Measurements from ENCODE around the gene RALY. TPM values are rescaled to one million over a fixed set of nuclear protein-coding genes. Genes with fewer than 3 reads are reported as not detected.

The RALY gene
- total and polyA plus RNA-seq, 10 of the 15 experiments (the other 5 are each of a cell fraction or from before 2014, with no cell fraction given): 1.2 to 246 (median 137) TPM

- Histone ChIP-seq H3K9me3 (replicated peaks; ENCODE audit: control insufficient read depth, insufficient read depth, low read length) (no peaks in the 10 kb centered on the region), H2AFZ (ENCODE audit: control insufficient read depth, low read depth, low read length) (no peak overlapping the region), H3K4me2 (ENCODE audit: control insufficient read depth, insufficient read depth) (no peak overlapping the region), H4K20me1 (ENCODE audit: control insufficient read depth, insufficient read depth) (no peaks in the 10 kb centered on the region), H3K27me3 (replicated peaks in 1 of 2; ENCODE audit: control insufficient read depth in 2 of 2, insufficient read depth in 2 of 2, low read length in 1 of 2) (no peaks in the 10 kb centered on the region), H3K4me3 (no peak overlapping the region), H3K79me2 (ENCODE audit: control insufficient read depth, insufficient read depth, low read length) (peaks cover 22% of the 10 kb centered on the region), H3K4me1 (ENCODE audit: control insufficient read depth, insufficient read depth, low read length) (no peaks in the 10 kb centered on the region), H3K9ac (ENCODE audit: control insufficient read depth, insufficient read depth, low read length) (no peak overlapping the region), H3K36me3 (ENCODE audit: control insufficient read depth in 2 of 2, insufficient read depth in 2 of 2, low read length in 1 of 2) (peaks cover 19 to 59% of the 10 kb centered on the region in 2 experiments), H3K27ac (ENCODE audit: control insufficient read depth, insufficient read depth) (no peak overlapping the region)
- ChIA-PET POLR2A (no interaction called here), RAD21 (ENCODE audit: unreplicated experiment) (no interaction called here), SMC1A (ENCODE audit: uncharacterized antibody, unreplicated experiment) (no interaction called here), CTCF (interaction anchor here (1.0 kb wide), 1 partner anchor 9 kb away, joined by 4 read pairs; no protein-coding TSS in a partner anchor)
- ATAC-seq: no peak
- FAIRE-seq: no peak
- no peak for TF ChIP-seq RAD21 (IDR thresholded peaks at IDR 0.05; ENCODE audit: insufficient read depth, low read depth, low read length)
- TF ChIP-seq BCL3 (IDR thresholded peaks at IDR 0.05; ENCODE audit: borderline replicate concordance, insufficient read depth, low read depth, low read length, poor library complexity, severe bottlenecking): peak; percentile 69
- intact Hi-C loops (cut with micrococcal nuclease; ENCODE audit: unreplicated experiment): no loop called here
- in situ Hi-C loops (cut with MboI): no loop called here
- BruUV-seq (replicated peaks): no TSS peak
- DNase-seq (ENCODE audit: low read depth, low spot score): no peak
- WGBS (ENCODE audit: insufficient coverage, insufficient replicate concordance, low lambda C conversion rate, missing lambda C conversion rate): 69% methylated on average over 5 of the region's 5 CpGs
Observed at GRCh38 chr20:34099675-34100074, 106.0 kb downstream of the RALY start.

GRCh38 chr20:34100576-34100975, 106.9 kb downstream of the RALY start:
- H3K27me3 ChIP-seq (replicated peaks in 1 of 2; ENCODE audit: control insufficient read depth in 2 of 2, insufficient read depth in 2 of 2, low read length in 1 of 2): no peaks in the 10 kb centered on the region
- FAIRE-seq: no peak
- peaks cover 22 to 67% of the 10 kb centered on the region in 2 experiments for H3K36me3 ChIP-seq (ENCODE audit: control insufficient read depth in 2 of 2, insufficient read depth in 2 of 2, low read length in 1 of 2)
- no peak overlapping the region for H3K9ac ChIP-seq (ENCODE audit: control insufficient read depth, insufficient read depth, low read length)
- H3K4me1 ChIP-seq (ENCODE audit: control insufficient read depth, insufficient read depth, low read length): 0 out of 2 replicates have a peak, but pooled peaks cover under 1% of the 10 kb centered on the region
- POLR2A ChIA-PET: interaction anchor here (1.1 kb wide), 1 partner anchor 18 kb away, joined by 3 read pairs; no protein-coding TSS in a partner anchor
- no peaks in the 10 kb centered on the region for H4K20me1 ChIP-seq (ENCODE audit: control insufficient read depth, insufficient read depth)
- no peaks in the 10 kb centered on the region for H3K9me3 ChIP-seq (replicated peaks; ENCODE audit: control insufficient read depth, insufficient read depth, low read length)
- WGBS (ENCODE audit: insufficient coverage, insufficient replicate concordance, low lambda C conversion rate, missing lambda C conversion rate): 98% methylated on average over 3 of the region's 3 CpGs
- BruUV-seq (replicated peaks): TSS peak; percentile 41
- intact Hi-C loops (cut with micrococcal nuclease; ENCODE audit: unreplicated experiment) (no loop called here), in situ Hi-C loops (cut with MboI) (no loop called here)
- CTCF ChIA-PET: interaction anchor here (1.0 to 1.1 kb wide), 2 partner anchors 8 to 11 kb away, joined by 4 read pairs; no protein-coding TSS in a partner anchor
- H3K27ac ChIP-seq (ENCODE audit: control insufficient read depth, insufficient read depth): no peak overlapping the region
- H2AFZ ChIP-seq (ENCODE audit: control insufficient read depth, low read depth, low read length): no peak overlapping the region
- no peak for ATAC-seq
- H3K4me2 ChIP-seq (ENCODE audit: control insufficient read depth, insufficient read depth): no peak overlapping the region
- no peak for DNase-seq (ENCODE audit: low read depth, low spot score)
- TF ChIP-seq ZZZ3 (IDR thresholded peaks at IDR 0.05; ENCODE audit: control insufficient read depth, insufficient read length, low read depth) (no peak), CUX1 (IDR thresholded peaks at IDR 0.05; ENCODE audit: insufficient replicate concordance, low read depth, low read length) (no peak)
- RAD21 ChIA-PET (ENCODE audit: unreplicated experiment): no interaction called here
- peaks cover 30% of the 10 kb centered on the region for H3K79me2 ChIP-seq (ENCODE audit: control insufficient read depth, insufficient read depth, low read length)
- H3K4me3 ChIP-seq: no peak overlapping the region
- SMC1A ChIA-PET (ENCODE audit: uncharacterized antibody, unreplicated experiment): interaction anchor here (1.3 kb wide), 1 partner anchor 9 kb away, joined by 5 read pairs; no protein-coding TSS in a partner anchor

All from GM12878 (cell line).